ENCODE measurements around the gene NAA35. TPM values are rescaled to one million over a fixed set of nuclear protein-coding genes. Genes with fewer than 3 reads are reported as not detected.

Gene NAA35
- total and polyA plus RNA-seq, 3 donors from 2014 or later, result 32.8 to 41.4 (median 35.7) TPM

GRCh38 chr9:85984457-85984856 lies 43.5 kb downstream of the NAA35 start:
- WGBS, 2 donors, result 98 to 100% methylated on average over 2 of the region's 2 CpGs
- TF ChIP-seq POLR2A (IDR thresholded peaks at IDR 0.05) (no peak), CTCF (IDR thresholded peaks at IDR 0.05) (no peak)
- Histone ChIP-seq H3K4me3 (no peak overlapping the region), H3K27me3 (no peaks in the 10 kb centered on the region), H3K27ac (no peak overlapping the region), H3K4me1 (peaks cover 6% of the 10 kb centered on the region), H3K36me3 (ENCODE audit: low read depth, missing control alignments) (no peaks in the 10 kb centered on the region), H3K9me3 (no peaks in the 10 kb centered on the region)
- no peak for DNase-seq
- intact Hi-C loops (cut with DNase I; ENCODE audit: low total_unique reads), result no loop called here

GRCh38 chr9:85987236-85987635 lies 46.3 kb downstream of the NAA35 start:
- H3K4me3 ChIP-seq, result no peak overlapping the region
- DNase-seq, result no peak
- WGBS, 2 donors, result 80 to 88% methylated on average over 3 of the region's 3 CpGs
- TF ChIP-seq POLR2A (IDR thresholded peaks at IDR 0.05) (no peak), CTCF (IDR thresholded peaks at IDR 0.05) (no peak)
- no peaks in the 10 kb centered on the region for H3K27me3 ChIP-seq
- no peaks in the 10 kb centered on the region for H3K36me3 ChIP-seq (ENCODE audit: low read depth, missing control alignments)
- no peaks in the 10 kb centered on the region for H3K4me1 ChIP-seq
- no peak overlapping the region for H3K27ac ChIP-seq
- no peaks in the 10 kb centered on the region for H3K9me3 ChIP-seq
- intact Hi-C loops (cut with DNase I; ENCODE audit: low total_unique reads), result no loop called here

GRCh38 chr9:85994191-85994590 lies 53.2 kb downstream of the NAA35 start:
- Histone ChIP-seq H3K27ac (no peak overlapping the region), H3K27me3 (no peaks in the 10 kb centered on the region), H3K4me1 (no peaks in the 10 kb centered on the region), H3K9me3 (no peaks in the 10 kb centered on the region), H3K4me3 (no peak overlapping the region), H3K36me3 (ENCODE audit: low read depth, missing control alignments) (no peaks in the 10 kb centered on the region)
- WGBS, 2 donors, result 51 to 60% methylated on average over 2 of the region's 2 CpGs
- TF ChIP-seq POLR2A (IDR thresholded peaks at IDR 0.05) (no peak), CTCF (IDR thresholded peaks at IDR 0.05) (no peak)
- intact Hi-C loops (cut with DNase I; ENCODE audit: low total_unique reads), result no loop called here
- no peak for DNase-seq

GRCh38 chr9:85995097-85995496 lies 54.2 kb downstream of the NAA35 start:
- TF ChIP-seq POLR2A (IDR thresholded peaks at IDR 0.05), result no peak
- TF ChIP-seq CTCF (IDR thresholded peaks at IDR 0.05), result no peak
- no peak overlapping the region for H3K4me3 ChIP-seq
- H3K4me1 ChIP-seq, result no peaks in the 10 kb centered on the region
- no peaks in the 10 kb centered on the region for H3K27me3 ChIP-seq
- no peaks in the 10 kb centered on the region for H3K36me3 ChIP-seq (ENCODE audit: low read depth, missing control alignments)
- intact Hi-C loops (cut with DNase I; ENCODE audit: low total_unique reads), result no loop called here
- no peaks in the 10 kb centered on the region for H3K9me3 ChIP-seq
- no peak for DNase-seq
- no peak overlapping the region for H3K27ac ChIP-seq

GRCh38 chr9:85995599-85995998 lies 54.7 kb downstream of the NAA35 start:
- Histone ChIP-seq H3K4me1 (no peaks in the 10 kb centered on the region), H3K9me3 (no peaks in the 10 kb centered on the region), H3K4me3 (no peak overlapping the region), H3K27ac (no peak overlapping the region), H3K36me3 (ENCODE audit: low read depth, missing control alignments) (no peaks in the 10 kb centered on the region), H3K27me3 (no peaks in the 10 kb centered on the region)
- DNase-seq, result no peak
- TF ChIP-seq POLR2A (IDR thresholded peaks at IDR 0.05), result no peak
- no peak for TF ChIP-seq CTCF (IDR thresholded peaks at IDR 0.05)
- intact Hi-C loops (cut with DNase I; ENCODE audit: low total_unique reads), result no loop called here
- WGBS, 2 donors, result 69 to 74% methylated on average over 1 of the region's 1 CpG

All from testis (tissue), 3 donors.